HEK293 (cell line): ENCODE data around the gene OR5H15.

ENCODE experiments used
- CTCF ChIA-PET: fragments of 350-600 bp; formaldehyde crosslinking; extraction: SDS; loops from one replicate; lab custom pipeline; 2021; ENCODE audit warnings: antibody characterized with exemption; lab: Yijun Ruan, JAX
- POLR2A ChIA-PET: fragments of 300-600 bp; formaldehyde crosslinking; extraction: SDS; loops from one replicate; lab custom pipeline; 2020; ENCODE audit warnings: antibody characterized with exemption, inconsistent platforms; lab: Yijun Ruan, JAX
- H3K27ac ChIP-seq: fragments of 200-500 bp; sonication (Bioruptor generic); 2 replicates; pipeline ENCODE4 v1.5.1; 2014; ENCODE audit warnings: low read depth, low read length, control low read depth, inconsistent platforms; ENCODE audit errors: extremely low read depth
- H3K36me3 ChIP-seq, 2 experiments: fragments of 200-500 bp in 1 of 2; sonication (Bioruptor generic) in 1 of 2; 1 replicate in 1 of 2; 2 replicates in 1 of 2; pipeline ENCODE4 v1.5.1; 2014 to 2017; ENCODE audit warnings: inconsistent platforms in 2 of 2, low read length in 2 of 2; ENCODE audit not compliant: control insufficient read depth in 2 of 2, insufficient read depth in 1 of 2
- H3K4me1 ChIP-seq: fragments of 200-500 bp; sonication (Bioruptor generic); 2 replicates; pipeline ENCODE4 v1.5.1; 2014; ENCODE audit warnings: mild to moderate bottlenecking, low read length, inconsistent platforms; ENCODE audit not compliant: control insufficient read depth, insufficient read depth
- H3K4me3 ChIP-seq: 2 replicates; pipeline ENCODE4 v1.5.1; 2011; ENCODE audit warnings: low read depth, mild to moderate bottlenecking, control low read depth, low read length, moderate library complexity
- H3K9me3 ChIP-seq: fragments of 200-500 bp; sonication (Bioruptor generic); 2 replicates; pipeline ENCODE4 v1.5.1; 2014; ENCODE audit warnings: low read depth, low read length, inconsistent platforms; ENCODE audit not compliant: control insufficient read depth, insufficient read depth
- GFI1B ChIP-seq: fragments of 450-650 bp; formaldehyde crosslinking; IDR thresholded peaks from 2 replicates; pipeline ENCODE4 v1.5.1; 2016; ENCODE audit warnings: missing biosample characterization, missing genetic modification characterization
- GLIS2 ChIP-seq: fragments of 450-650 bp; formaldehyde crosslinking; IDR thresholded peaks from 2 replicates; pipeline ENCODE4 v1.5.1; 2016; ENCODE audit warnings: missing biosample characterization, missing genetic modification characterization
- HOXD13 ChIP-seq: sonication (generic); formaldehyde crosslinking; IDR thresholded peaks from 2 replicates; pipeline ENCODE4 v1.8.0; 2022; ENCODE audit warnings: missing genetic modification reagents, borderline replicate concordance
- KLF10 ChIP-seq: fragments of 450-650 bp; IDR thresholded peaks from 2 replicates; pipeline ENCODE4 v1.5.1; 2018; ENCODE audit warnings: missing biosample characterization, mild to moderate bottlenecking, missing genetic modification characterization
- KLF7 ChIP-seq: fragments of 450-650 bp; formaldehyde crosslinking; IDR thresholded peaks from 2 replicates; pipeline ENCODE4 v1.5.1; 2016; ENCODE audit warnings: missing biosample characterization, missing genetic modification characterization, borderline replicate concordance
- OSR2 ChIP-seq: fragments of 450-650 bp; formaldehyde crosslinking; IDR thresholded peaks from 2 replicates; pipeline ENCODE4 v1.5.1; 2016; ENCODE audit warnings: missing biosample characterization, missing genetic modification characterization
- RBAK ChIP-seq: fragments of 450-650 bp; formaldehyde crosslinking; IDR thresholded peaks from 2 replicates; pipeline ENCODE4 v1.5.1; 2016; ENCODE audit warnings: missing biosample characterization, missing genetic modification characterization
- SP2 ChIP-seq: fragments of 450-650 bp; formaldehyde crosslinking; IDR thresholded peaks from 2 replicates; pipeline ENCODE4 v1.5.1; 2016; ENCODE audit warnings: missing biosample characterization, missing genetic modification characterization
- SP3 ChIP-seq: fragments of 450-650 bp; formaldehyde crosslinking; IDR thresholded peaks from 2 replicates; pipeline ENCODE4 v1.5.1; 2016; ENCODE audit warnings: missing biosample characterization, missing genetic modification characterization
- TRIM28 ChIP-seq: IDR thresholded peaks from 2 replicates; pipeline ENCODE4 v1.6.1; 2011; ENCODE audit warnings: low read length, control low read depth, borderline replicate concordance
- ZFP41 ChIP-seq: fragments of 450-650 bp; formaldehyde crosslinking; IDR thresholded peaks from 2 replicates; pipeline ENCODE4 v1.5.1; 2016; ENCODE audit warnings: missing biosample characterization, missing genetic modification characterization, borderline replicate concordance
- ZNF132 ChIP-seq: fragments of 450-650 bp; formaldehyde crosslinking; IDR thresholded peaks from 2 replicates; pipeline ENCODE4 v1.5.1; 2017; ENCODE audit warnings: missing biosample characterization, missing genetic modification characterization, borderline replicate concordance
- ZNF302 ChIP-seq: fragments of 450-650 bp; formaldehyde crosslinking; IDR thresholded peaks from 2 replicates; pipeline ENCODE4 v1.5.1; 2016; ENCODE audit warnings: missing biosample characterization, missing genetic modification characterization, low read depth
- ZNF366 ChIP-seq: fragments of 450-650 bp; formaldehyde crosslinking; conservative IDR thresholded peaks from 2 replicates; pipeline ENCODE4 v1.5.1; 2016; ENCODE audit warnings: missing biosample characterization, missing genetic modification characterization
- ZNF416 ChIP-seq: fragments of 450-650 bp; formaldehyde crosslinking; IDR thresholded peaks from 2 replicates; pipeline ENCODE4 v1.5.1; 2016; ENCODE audit warnings: missing biosample characterization, missing genetic modification characterization
- ZNF473 ChIP-seq: fragments of 450-650 bp; formaldehyde crosslinking; IDR thresholded peaks from 2 replicates; pipeline ENCODE4 v1.5.1; 2017; ENCODE audit warnings: missing biosample characterization, missing genetic modification characterization
- ZNF529 ChIP-seq: fragments of 450-650 bp; formaldehyde crosslinking; IDR thresholded peaks from 2 replicates; pipeline ENCODE4 v1.5.1; 2017; ENCODE audit warnings: missing genetic modification characterization, missing biosample characterization; ENCODE audit not compliant: insufficient replicate concordance
- ZNF558 ChIP-seq: fragments of 450-650 bp; formaldehyde crosslinking; IDR thresholded peaks from 2 replicates; pipeline ENCODE4 v1.5.1; 2016; ENCODE audit warnings: missing biosample characterization, missing genetic modification characterization
- ZNF610 ChIP-seq: fragments of 450-650 bp; formaldehyde crosslinking; IDR thresholded peaks from 2 replicates; pipeline ENCODE4 v1.5.1; 2016; ENCODE audit warnings: missing biosample characterization, missing genetic modification characterization, borderline replicate concordance
- ZNF670 ChIP-seq: fragments of 450-650 bp; formaldehyde crosslinking; IDR thresholded peaks from 2 replicates; pipeline ENCODE4 v1.5.1; 2016; ENCODE audit warnings: missing biosample characterization, missing genetic modification characterization, low read depth
- ZNF776 ChIP-seq: fragments of 450-650 bp; formaldehyde crosslinking; IDR thresholded peaks from 2 replicates; pipeline ENCODE4 v1.5.0; 2017; ENCODE audit warnings: missing biosample characterization, missing genetic modification characterization, borderline replicate concordance
- ZSCAN23 ChIP-seq: fragments of 450-650 bp; formaldehyde crosslinking; IDR thresholded peaks from 2 replicates; pipeline ENCODE4 v1.5.1; 2016; ENCODE audit warnings: missing biosample characterization, missing genetic modification characterization
- TF ChIP-seq, protein P1 (sequence below): fragments of 450-650 bp; formaldehyde crosslinking; conservative IDR thresholded peaks from 2 replicates; pipeline ENCODE4 v1.5.1; 2016; ENCODE audit warnings: low read depth, missing biosample characterization, missing genetic modification characterization
- TF ChIP-seq, protein P2 (sequence below): fragments of 450-650 bp; formaldehyde crosslinking; IDR thresholded peaks from 2 replicates; pipeline ENCODE4 v1.5.1; 2017; ENCODE audit warnings: missing biosample characterization, missing genetic modification characterization
- TF ChIP-seq, protein P3 (sequence below): fragments of 450-650 bp; formaldehyde crosslinking; IDR thresholded peaks from 2 replicates; pipeline ENCODE4 v1.5.1; 2017; ENCODE audit warnings: missing biosample characterization, missing genetic modification characterization
- TF ChIP-seq, protein P4 (sequence below): fragments of 450-650 bp; formaldehyde crosslinking; IDR thresholded peaks from 2 replicates; pipeline ENCODE4 v1.5.1; 2016; ENCODE audit warnings: missing biosample characterization, missing genetic modification characterization

OR5H15 gene

DNA sequence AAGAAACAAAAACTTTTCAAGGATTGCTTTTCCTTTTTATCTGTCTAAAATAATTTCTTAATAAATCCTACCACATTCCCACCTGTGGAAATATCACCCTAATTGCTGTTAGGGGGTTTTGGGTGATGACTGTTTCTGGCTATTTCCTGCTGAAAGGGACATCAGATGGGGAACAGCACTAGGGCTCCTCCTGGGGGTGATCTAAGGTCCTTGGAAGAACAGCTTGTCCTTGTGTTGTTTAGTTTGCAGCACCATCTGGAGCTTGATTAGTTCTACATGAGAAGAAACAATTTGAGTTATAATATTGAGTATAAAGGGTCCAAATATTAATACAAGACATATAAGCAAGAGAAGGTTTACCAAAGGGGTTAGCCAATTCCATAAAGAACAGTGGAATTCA lies 18.7 kb downstream of the OR5H15 start:
- CTCF ChIA-PET = interaction anchor here (0.6 kb wide), 1 partner anchor 12 kb away, joined by 3 read pairs; no protein-coding TSS in a partner anchor
- TF ChIP-seq SP3 (tag by site-specific recombination) (no peak), GFI1B (tag by site-specific recombination) (no peak), ZNF776 (no peak), SP2 (no peak), ZNF610 (tag by site-specific recombination) (no peak), ZNF132 (no peak), RBAK (tag by site-specific recombination) (no peak), KLF10 (tag by site-specific recombination) (no peak), ZNF302 (tag by site-specific recombination) (no peak), ZNF416 (tag by site-specific recombination) (no peak), OSR2 (tag by site-specific recombination) (no peak), ZSCAN23 (tag by site-specific recombination) (no peak)
- TF ChIP-seq, protein P1, sequence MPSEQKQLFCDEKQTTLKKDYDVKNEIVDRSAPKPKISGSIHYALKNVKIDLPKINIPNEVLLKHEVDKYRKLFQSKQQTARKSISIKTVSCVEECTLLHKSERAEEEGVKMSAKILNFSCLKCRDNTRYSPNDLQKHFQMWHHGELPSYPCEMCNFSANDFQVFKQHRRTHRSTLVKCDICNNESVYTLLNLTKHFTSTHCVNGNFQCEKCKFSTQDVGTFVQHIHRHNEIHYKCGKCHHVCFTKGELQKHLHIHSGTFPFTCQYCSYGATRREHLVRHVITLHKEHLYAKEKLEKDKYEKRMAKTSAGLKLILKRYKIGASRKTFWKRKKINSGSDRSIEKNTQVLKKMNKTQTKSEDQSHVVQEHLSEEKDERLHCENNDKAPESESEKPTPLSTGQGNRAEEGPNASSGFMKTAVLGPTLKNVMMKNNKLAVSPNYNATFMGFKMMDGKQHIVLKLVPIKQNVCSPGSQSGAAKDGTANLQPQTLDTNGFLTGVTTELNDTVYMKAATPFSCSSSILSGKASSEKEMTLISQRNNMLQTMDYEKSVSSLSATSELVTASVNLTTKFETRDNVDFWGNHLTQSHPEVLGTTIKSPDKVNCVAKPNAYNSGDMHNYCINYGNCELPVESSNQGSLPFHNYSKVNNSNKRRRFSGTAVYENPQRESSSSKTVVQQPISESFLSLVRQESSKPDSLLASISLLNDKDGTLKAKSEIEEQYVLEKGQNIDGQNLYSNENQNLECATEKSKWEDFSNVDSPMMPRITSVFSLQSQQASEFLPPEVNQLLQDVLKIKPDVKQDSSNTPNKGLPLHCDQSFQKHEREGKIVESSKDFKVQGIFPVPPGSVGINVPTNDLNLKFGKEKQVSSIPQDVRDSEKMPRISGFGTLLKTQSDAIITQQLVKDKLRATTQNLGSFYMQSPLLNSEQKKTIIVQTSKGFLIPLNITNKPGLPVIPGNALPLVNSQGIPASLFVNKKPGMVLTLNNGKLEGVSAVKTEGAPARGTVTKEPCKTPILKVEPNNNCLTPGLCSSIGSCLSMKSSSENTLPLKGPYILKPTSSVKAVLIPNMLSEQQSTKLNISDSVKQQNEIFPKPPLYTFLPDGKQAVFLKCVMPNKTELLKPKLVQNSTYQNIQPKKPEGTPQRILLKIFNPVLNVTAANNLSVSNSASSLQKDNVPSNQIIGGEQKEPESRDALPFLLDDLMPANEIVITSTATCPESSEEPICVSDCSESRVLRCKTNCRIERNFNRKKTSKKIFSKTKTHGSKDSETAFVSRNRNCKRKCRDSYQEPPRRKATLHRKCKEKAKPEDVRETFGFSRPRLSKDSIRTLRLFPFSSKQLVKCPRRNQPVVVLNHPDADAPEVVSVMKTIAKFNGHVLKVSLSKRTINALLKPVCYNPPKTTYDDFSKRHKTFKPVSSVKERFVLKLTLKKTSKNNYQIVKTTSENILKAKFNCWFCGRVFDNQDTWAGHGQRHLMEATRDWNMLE (tag by site-specific recombination) = no peak
- TF ChIP-seq, protein P2, sequence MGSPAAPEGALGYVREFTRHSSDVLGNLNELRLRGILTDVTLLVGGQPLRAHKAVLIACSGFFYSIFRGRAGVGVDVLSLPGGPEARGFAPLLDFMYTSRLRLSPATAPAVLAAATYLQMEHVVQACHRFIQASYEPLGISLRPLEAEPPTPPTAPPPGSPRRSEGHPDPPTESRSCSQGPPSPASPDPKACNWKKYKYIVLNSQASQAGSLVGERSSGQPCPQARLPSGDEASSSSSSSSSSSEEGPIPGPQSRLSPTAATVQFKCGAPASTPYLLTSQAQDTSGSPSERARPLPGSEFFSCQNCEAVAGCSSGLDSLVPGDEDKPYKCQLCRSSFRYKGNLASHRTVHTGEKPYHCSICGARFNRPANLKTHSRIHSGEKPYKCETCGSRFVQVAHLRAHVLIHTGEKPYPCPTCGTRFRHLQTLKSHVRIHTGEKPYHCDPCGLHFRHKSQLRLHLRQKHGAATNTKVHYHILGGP (tag by site-specific recombination) = no peak
- TF ChIP-seq, protein P3, sequence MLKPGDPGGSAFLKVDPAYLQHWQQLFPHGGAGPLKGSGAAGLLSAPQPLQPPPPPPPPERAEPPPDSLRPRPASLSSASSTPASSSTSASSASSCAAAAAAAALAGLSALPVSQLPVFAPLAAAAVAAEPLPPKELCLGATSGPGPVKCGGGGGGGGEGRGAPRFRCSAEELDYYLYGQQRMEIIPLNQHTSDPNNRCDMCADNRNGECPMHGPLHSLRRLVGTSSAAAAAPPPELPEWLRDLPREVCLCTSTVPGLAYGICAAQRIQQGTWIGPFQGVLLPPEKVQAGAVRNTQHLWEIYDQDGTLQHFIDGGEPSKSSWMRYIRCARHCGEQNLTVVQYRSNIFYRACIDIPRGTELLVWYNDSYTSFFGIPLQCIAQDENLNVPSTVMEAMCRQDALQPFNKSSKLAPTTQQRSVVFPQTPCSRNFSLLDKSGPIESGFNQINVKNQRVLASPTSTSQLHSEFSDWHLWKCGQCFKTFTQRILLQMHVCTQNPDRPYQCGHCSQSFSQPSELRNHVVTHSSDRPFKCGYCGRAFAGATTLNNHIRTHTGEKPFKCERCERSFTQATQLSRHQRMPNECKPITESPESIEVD (tag by site-specific recombination) = no peak
- TF ChIP-seq, protein P4, sequence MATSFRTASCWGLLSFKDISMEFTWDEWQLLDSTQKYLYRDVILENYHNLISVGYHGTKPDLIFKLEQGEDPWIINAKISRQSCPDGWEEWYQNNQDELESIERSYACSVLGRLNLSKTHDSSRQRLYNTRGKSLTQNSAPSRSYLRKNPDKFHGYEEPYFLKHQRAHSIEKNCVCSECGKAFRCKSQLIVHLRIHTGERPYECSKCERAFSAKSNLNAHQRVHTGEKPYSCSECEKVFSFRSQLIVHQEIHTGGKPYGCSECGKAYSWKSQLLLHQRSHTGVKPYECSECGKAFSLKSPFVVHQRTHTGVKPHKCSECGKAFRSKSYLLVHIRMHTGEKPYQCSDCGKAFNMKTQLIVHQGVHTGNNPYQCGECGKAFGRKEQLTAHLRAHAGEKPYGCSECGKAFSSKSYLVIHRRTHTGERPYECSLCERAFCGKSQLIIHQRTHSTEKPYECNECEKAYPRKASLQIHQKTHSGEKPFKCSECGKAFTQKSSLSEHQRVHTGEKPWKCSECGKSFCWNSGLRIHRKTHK = no peak

DNA sequence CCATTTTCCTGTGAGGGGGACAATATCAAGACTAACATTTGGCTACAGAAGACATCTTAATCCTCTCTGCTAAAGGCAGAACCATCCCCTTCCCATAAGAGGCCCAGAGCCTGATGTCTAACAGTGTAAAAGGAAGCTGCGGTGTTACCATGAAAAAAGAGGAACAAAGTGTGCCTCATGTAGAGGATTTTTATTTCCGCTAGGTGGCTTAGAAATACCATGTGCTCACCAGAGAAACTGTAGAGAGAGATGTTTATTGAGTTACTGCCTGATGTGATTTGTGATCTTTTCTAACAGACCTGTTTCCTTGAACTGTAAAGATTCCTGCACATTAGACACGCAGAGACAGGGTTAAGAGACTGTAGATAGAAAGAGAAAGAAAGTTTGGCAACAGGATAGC lies 22.0 kb downstream of the OR5H15 start:
- no peaks in the 10 kb centered on the region for H3K4me1 ChIP-seq
- ChIA-PET CTCF (no interaction called here), POLR2A (no interaction called here)
- no peak overlapping the region for H3K4me3 ChIP-seq
- no peaks in the 10 kb centered on the region for H3K36me3 ChIP-seq
- no peak overlapping the region for H3K27ac ChIP-seq
- H3K9me3 ChIP-seq = no peaks in the 10 kb centered on the region
- TF ChIP-seq ZNF473 (tag by site-specific recombination) (no peak), TRIM28 (no peak), ZNF670 (tag by site-specific recombination) (no peak), ZNF366 (no peak), ZNF558 (tag by site-specific recombination) (no peak), ZNF529 (tag by site-specific recombination) (no peak), ZNF302 (tag by site-specific recombination) (no peak), KLF7 (tag by site-specific recombination) (no peak), GLIS2 (no peak), ZFP41 (tag by site-specific recombination) (no peak), HOXD13 (CRISPR knock-in tag) (no peak), SP2 (no peak)

More for the DNA sequence above, 18.7 kb downstream of the OR5H15 start:
- Histone ChIP-seq H3K9me3 (no peaks in the 10 kb centered on the region), H3K36me3 (no peaks in the 10 kb centered on the region), H3K4me3 (no peak overlapping the region), H3K27ac (no peak overlapping the region), H3K4me1 (no peaks in the 10 kb centered on the region)
- POLR2A ChIA-PET = no interaction called here
